22Rv1 (cell line): ENCODE measurements around the gene MAP1LC3A.

Experiments
- ZFX ChIP-seq: fragments of 450-650 bp; IDR thresholded peaks from 2 replicates; pipeline ENCODE4 v1.6.1; 2017; ENCODE audit warnings: antibody characterized with exemption, borderline replicate concordance
- TF ChIP-seq, protein P1 (sequence below): fragments of 450-650 bp; IDR thresholded peaks from 2 replicates; pipeline ENCODE4 v1.5.1; 2017; ENCODE audit warnings: mild to moderate bottlenecking

- TF ChIP-seq, protein P1, sequence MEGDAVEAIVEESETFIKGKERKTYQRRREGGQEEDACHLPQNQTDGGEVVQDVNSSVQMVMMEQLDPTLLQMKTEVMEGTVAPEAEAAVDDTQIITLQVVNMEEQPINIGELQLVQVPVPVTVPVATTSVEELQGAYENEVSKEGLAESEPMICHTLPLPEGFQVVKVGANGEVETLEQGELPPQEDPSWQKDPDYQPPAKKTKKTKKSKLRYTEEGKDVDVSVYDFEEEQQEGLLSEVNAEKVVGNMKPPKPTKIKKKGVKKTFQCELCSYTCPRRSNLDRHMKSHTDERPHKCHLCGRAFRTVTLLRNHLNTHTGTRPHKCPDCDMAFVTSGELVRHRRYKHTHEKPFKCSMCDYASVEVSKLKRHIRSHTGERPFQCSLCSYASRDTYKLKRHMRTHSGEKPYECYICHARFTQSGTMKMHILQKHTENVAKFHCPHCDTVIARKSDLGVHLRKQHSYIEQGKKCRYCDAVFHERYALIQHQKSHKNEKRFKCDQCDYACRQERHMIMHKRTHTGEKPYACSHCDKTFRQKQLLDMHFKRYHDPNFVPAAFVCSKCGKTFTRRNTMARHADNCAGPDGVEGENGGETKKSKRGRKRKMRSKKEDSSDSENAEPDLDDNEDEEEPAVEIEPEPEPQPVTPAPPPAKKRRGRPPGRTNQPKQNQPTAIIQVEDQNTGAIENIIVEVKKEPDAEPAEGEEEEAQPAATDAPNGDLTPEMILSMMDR, result no peak
- TF ChIP-seq ZFX, result no peak
These were observed 17.2 kb downstream of the MAP1LC3A start for GRCh38 chr20:34575756-34576155.
